Fibroblast of pulmonary artery (primary cell): Measurements from ENCODE around the gene GALNTL6.
"Not testable (repeated sequence)": the region's sequence is repeated elsewhere in the genome, so short reads cannot be mapped to it uniquely, and the experiment has no call there.

Experiments used
- DNase-seq: peaks from one replicate; pipeline ENCODE4 v3.0.0-alpha.2; 2010; ENCODE audit warnings: low read depth
- H3K4me3 ChIP-seq: replicated peaks from 2 replicates; pipeline ENCODE4 v1.5.1; 2011; ENCODE audit warnings: low read depth, mild to moderate bottlenecking, control low read depth, low read length, moderate library complexity
- CTCF ChIP-seq: IDR thresholded peaks from 2 replicates; pipeline ENCODE4 v1.5.1; 2011; ENCODE audit warnings: mild to moderate bottlenecking, control low read depth, low read length, inconsistent platforms; ENCODE audit errors: missing control alignments

GALNTL6 gene

GRCh38 chr4:172721659-172722058 is 908.5 kb downstream of the GALNTL6 start:
- no peak for DNase-seq
- no peak overlapping the region for H3K4me3 ChIP-seq
- no peak for TF ChIP-seq CTCF

- no peak for TF ChIP-seq CTCF
- no peak overlapping the region for H3K4me3 ChIP-seq
- DNase-seq = peak; percentile 11
These were observed 912.4 kb downstream of the GALNTL6 start for GRCh38 chr4:172725581-172725980.

GRCh38 chr4:172726001-172726423 is 912.8 kb downstream of the GALNTL6 start:
- no peak for DNase-seq
- H3K4me3 ChIP-seq = no peak overlapping the region

GRCh38 chr4:172727631-172728030 is 914.4 kb downstream of the GALNTL6 start:
- DNase-seq = no peak
- no peak for TF ChIP-seq CTCF
- H3K4me3 ChIP-seq = no peak overlapping the region

More at GRCh38 chr4:172726001-172726423, 912.8 kb downstream of the GALNTL6 start:
- no peak for TF ChIP-seq CTCF

GRCh38 chr4:172733645-172734044 is 920.4 kb downstream of the GALNTL6 start:
- DNase-seq, H3K4me3 ChIP-seq: not testable (repeated sequence)

GRCh38 chr4:172734555-172734954 is 921.4 kb downstream of the GALNTL6 start:
- DNase-seq = no peak
- no peak for TF ChIP-seq CTCF
- H3K4me3 ChIP-seq = no peak overlapping the region

- TF ChIP-seq CTCF = no peak
- no peak overlapping the region for H3K4me3 ChIP-seq
- DNase-seq = no peak
These were observed 922.8 kb downstream of the GALNTL6 start for GRCh38 chr4:172736046-172736445.
